HEK293 (cell line): ENCODE results near the gene LYZ.

ENCODE experiments used
- CTCF ChIA-PET: fragments of 350-600 bp; formaldehyde crosslinking; extraction: SDS; loops from one replicate; lab custom pipeline; 2021; ENCODE audit warnings: antibody characterized with exemption; lab: Yijun Ruan, JAX
- POLR2A ChIA-PET: fragments of 300-600 bp; formaldehyde crosslinking; extraction: SDS; loops from one replicate; lab custom pipeline; 2020; ENCODE audit warnings: antibody characterized with exemption, inconsistent platforms; lab: Yijun Ruan, JAX
- H3K27ac ChIP-seq: fragments of 200-500 bp; sonication (Bioruptor generic); 2 replicates; pipeline ENCODE4 v1.5.1; 2014; ENCODE audit warnings: low read depth, low read length, control low read depth, inconsistent platforms; ENCODE audit errors: extremely low read depth
- H3K36me3 ChIP-seq, 2 experiments: fragments of 200-500 bp in 1 of 2; sonication (Bioruptor generic) in 1 of 2; 1 replicate in 1 of 2; 2 replicates in 1 of 2; pipeline ENCODE4 v1.5.1; 2014 to 2017; ENCODE audit warnings: inconsistent platforms in 2 of 2, low read length in 2 of 2; ENCODE audit not compliant: control insufficient read depth in 2 of 2, insufficient read depth in 1 of 2
- H3K4me1 ChIP-seq: fragments of 200-500 bp; sonication (Bioruptor generic); 2 replicates; pipeline ENCODE4 v1.5.1; 2014; ENCODE audit warnings: mild to moderate bottlenecking, low read length, inconsistent platforms; ENCODE audit not compliant: control insufficient read depth, insufficient read depth
- H3K4me3 ChIP-seq: 2 replicates; pipeline ENCODE4 v1.5.1; 2011; ENCODE audit warnings: low read depth, mild to moderate bottlenecking, control low read depth, low read length, moderate library complexity
- H3K9me3 ChIP-seq: fragments of 200-500 bp; sonication (Bioruptor generic); 2 replicates; pipeline ENCODE4 v1.5.1; 2014; ENCODE audit warnings: low read depth, low read length, inconsistent platforms; ENCODE audit not compliant: control insufficient read depth, insufficient read depth
- GLI2 ChIP-seq: fragments of 450-650 bp; formaldehyde crosslinking; IDR thresholded peaks from 2 replicates; pipeline ENCODE4; 2017; ENCODE audit warnings: missing biosample characterization, missing genetic modification characterization, low read depth, borderline replicate concordance
- KLF7 ChIP-seq: fragments of 450-650 bp; formaldehyde crosslinking; IDR thresholded peaks from 2 replicates; pipeline ENCODE4 v1.5.1; 2016; ENCODE audit warnings: missing biosample characterization, missing genetic modification characterization, borderline replicate concordance
- SCRT1 ChIP-seq: fragments of 450-650 bp; formaldehyde crosslinking; IDR thresholded peaks from 2 replicates; pipeline ENCODE4 v1.5.1; 2016; ENCODE audit warnings: missing biosample characterization, missing genetic modification characterization, borderline replicate concordance
- ZBTB17 ChIP-seq: fragments of 450-650 bp; formaldehyde crosslinking; IDR thresholded peaks from 2 replicates; pipeline ENCODE4 v1.5.1; 2016; ENCODE audit warnings: missing biosample characterization, missing genetic modification characterization
- ZNF112 ChIP-seq: fragments of 450-650 bp; formaldehyde crosslinking; IDR thresholded peaks from 2 replicates; pipeline ENCODE4 v1.5.0; 2017; ENCODE audit warnings: missing biosample characterization, missing genetic modification characterization
- ZNF266 ChIP-seq: fragments of 450-650 bp; formaldehyde crosslinking; IDR thresholded peaks from 2 replicates; pipeline ENCODE4 v1.5.1; 2016; ENCODE audit warnings: missing biosample characterization, missing genetic modification characterization, low read depth
- ZNF292 ChIP-seq: fragments of 450-650 bp; formaldehyde crosslinking; IDR thresholded peaks from 2 replicates; pipeline ENCODE4 v1.5.1; 2016; ENCODE audit warnings: low read depth, missing biosample characterization, missing genetic modification characterization, borderline replicate concordance
- ZNF302 ChIP-seq: fragments of 450-650 bp; formaldehyde crosslinking; IDR thresholded peaks from 2 replicates; pipeline ENCODE4 v1.5.1; 2016; ENCODE audit warnings: missing biosample characterization, missing genetic modification characterization, low read depth
- ZNF423 ChIP-seq: fragments of 450-650 bp; formaldehyde crosslinking; IDR thresholded peaks from 2 replicates; pipeline ENCODE4 v1.5.1; 2016; ENCODE audit warnings: missing biosample characterization, missing genetic modification characterization
- ZNF629 ChIP-seq: fragments of 450-650 bp; formaldehyde crosslinking; IDR thresholded peaks from 2 replicates; pipeline ENCODE4 v1.5.1; 2017; ENCODE audit warnings: missing biosample characterization, missing genetic modification characterization
- ZNF830 ChIP-seq: fragments of 450-650 bp; IDR thresholded peaks from 2 replicates; pipeline ENCODE4 v1.5.0; 2018; ENCODE audit warnings: missing biosample characterization, missing genetic modification characterization, low read depth, mild to moderate bottlenecking, moderate library complexity
- ZSCAN23 ChIP-seq: fragments of 450-650 bp; formaldehyde crosslinking; IDR thresholded peaks from 2 replicates; pipeline ENCODE4 v1.5.1; 2016; ENCODE audit warnings: missing biosample characterization, missing genetic modification characterization
- ZSCAN30 ChIP-seq: fragments of 450-650 bp; IDR thresholded peaks from 2 replicates; pipeline ENCODE4 v1.5.1; 2018; ENCODE audit warnings: missing biosample characterization, mild to moderate bottlenecking, missing genetic modification characterization, moderate library complexity
- TF ChIP-seq, protein P1 (sequence below): fragments of 450-650 bp; formaldehyde crosslinking; IDR thresholded peaks from 2 replicates; pipeline ENCODE4 v1.5.1; 2016; ENCODE audit warnings: missing biosample characterization, missing genetic modification characterization
- TF ChIP-seq, protein P2 (sequence below): fragments of 450-650 bp; formaldehyde crosslinking; IDR thresholded peaks from 2 replicates; pipeline ENCODE4 v1.5.1; 2016; ENCODE audit warnings: missing biosample characterization, missing genetic modification characterization
- TF ChIP-seq, protein P3 (sequence below): fragments of 450-650 bp; formaldehyde crosslinking; IDR thresholded peaks from 2 replicates; pipeline ENCODE4 v1.5.1; 2016; ENCODE audit warnings: missing biosample characterization, missing genetic modification characterization, borderline replicate concordance
- TF ChIP-seq, protein P4 (sequence below): fragments of 450-650 bp; formaldehyde crosslinking; IDR thresholded peaks from 2 replicates; pipeline ENCODE4 v1.5.1; 2017; ENCODE audit warnings: missing biosample characterization, missing genetic modification characterization

The LYZ gene

GRCh38 chr12:69355363-69356028, 7.3 kb downstream of the LYZ start:
- no peak overlapping the region for H3K4me3 ChIP-seq
- H3K4me1 ChIP-seq: peaks cover 3% of the 10 kb centered on the region; the same call in 1 of the 2 replicates
- CTCF ChIA-PET: interaction anchor here (0.5 kb wide), 1 partner anchor 299 kb away, joined by 3 read pairs; no protein-coding TSS in a partner anchor
- H3K9me3 ChIP-seq: no peaks in the 10 kb centered on the region
- no peak overlapping the region for H3K27ac ChIP-seq
- TF ChIP-seq ZBTB17 (tag by site-specific recombination) (no peak), ZNF423 (tag by site-specific recombination) (no peak), ZNF292 (tag by site-specific recombination) (no peak), ZNF266 (tag by site-specific recombination) (no peak), KLF7 (tag by site-specific recombination) (no peak), ZNF112 (tag by site-specific recombination) (no peak), ZSCAN23 (tag by site-specific recombination) (no peak), ZNF302 (tag by site-specific recombination) (no peak), GLI2 (no peak), ZNF629 (tag by site-specific recombination) (no peak), SCRT1 (tag by site-specific recombination) (no peak), ZNF830 (tag by site-specific recombination) (no peak), ZSCAN30 (no peak)
- TF ChIP-seq, protein P1, sequence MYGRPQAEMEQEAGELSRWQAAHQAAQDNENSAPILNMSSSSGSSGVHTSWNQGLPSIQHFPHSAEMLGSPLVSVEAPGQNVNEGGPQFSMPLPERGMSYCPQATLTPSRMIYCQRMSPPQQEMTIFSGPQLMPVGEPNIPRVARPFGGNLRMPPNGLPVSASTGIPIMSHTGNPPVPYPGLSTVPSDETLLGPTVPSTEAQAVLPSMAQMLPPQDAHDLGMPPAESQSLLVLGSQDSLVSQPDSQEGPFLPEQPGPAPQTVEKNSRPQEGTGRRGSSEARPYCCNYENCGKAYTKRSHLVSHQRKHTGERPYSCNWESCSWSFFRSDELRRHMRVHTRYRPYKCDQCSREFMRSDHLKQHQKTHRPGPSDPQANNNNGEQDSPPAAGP (tag by site-specific recombination): no peak
- TF ChIP-seq, protein P2, sequence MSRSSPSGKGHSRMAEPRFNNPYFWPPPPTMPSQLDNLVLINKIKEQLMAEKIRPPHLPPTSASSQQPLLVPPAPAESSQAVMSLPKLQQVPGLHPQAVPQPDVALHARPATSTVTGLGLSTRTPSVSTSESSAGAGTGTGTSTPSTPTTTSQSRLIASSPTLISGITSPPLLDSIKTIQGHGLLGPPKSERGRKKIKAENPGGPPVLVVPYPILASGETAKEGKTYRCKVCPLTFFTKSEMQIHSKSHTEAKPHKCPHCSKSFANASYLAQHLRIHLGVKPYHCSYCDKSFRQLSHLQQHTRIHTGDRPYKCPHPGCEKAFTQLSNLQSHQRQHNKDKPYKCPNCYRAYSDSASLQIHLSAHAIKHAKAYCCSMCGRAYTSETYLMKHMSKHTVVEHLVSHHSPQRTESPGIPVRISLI: no peak
- TF ChIP-seq, protein P3, sequence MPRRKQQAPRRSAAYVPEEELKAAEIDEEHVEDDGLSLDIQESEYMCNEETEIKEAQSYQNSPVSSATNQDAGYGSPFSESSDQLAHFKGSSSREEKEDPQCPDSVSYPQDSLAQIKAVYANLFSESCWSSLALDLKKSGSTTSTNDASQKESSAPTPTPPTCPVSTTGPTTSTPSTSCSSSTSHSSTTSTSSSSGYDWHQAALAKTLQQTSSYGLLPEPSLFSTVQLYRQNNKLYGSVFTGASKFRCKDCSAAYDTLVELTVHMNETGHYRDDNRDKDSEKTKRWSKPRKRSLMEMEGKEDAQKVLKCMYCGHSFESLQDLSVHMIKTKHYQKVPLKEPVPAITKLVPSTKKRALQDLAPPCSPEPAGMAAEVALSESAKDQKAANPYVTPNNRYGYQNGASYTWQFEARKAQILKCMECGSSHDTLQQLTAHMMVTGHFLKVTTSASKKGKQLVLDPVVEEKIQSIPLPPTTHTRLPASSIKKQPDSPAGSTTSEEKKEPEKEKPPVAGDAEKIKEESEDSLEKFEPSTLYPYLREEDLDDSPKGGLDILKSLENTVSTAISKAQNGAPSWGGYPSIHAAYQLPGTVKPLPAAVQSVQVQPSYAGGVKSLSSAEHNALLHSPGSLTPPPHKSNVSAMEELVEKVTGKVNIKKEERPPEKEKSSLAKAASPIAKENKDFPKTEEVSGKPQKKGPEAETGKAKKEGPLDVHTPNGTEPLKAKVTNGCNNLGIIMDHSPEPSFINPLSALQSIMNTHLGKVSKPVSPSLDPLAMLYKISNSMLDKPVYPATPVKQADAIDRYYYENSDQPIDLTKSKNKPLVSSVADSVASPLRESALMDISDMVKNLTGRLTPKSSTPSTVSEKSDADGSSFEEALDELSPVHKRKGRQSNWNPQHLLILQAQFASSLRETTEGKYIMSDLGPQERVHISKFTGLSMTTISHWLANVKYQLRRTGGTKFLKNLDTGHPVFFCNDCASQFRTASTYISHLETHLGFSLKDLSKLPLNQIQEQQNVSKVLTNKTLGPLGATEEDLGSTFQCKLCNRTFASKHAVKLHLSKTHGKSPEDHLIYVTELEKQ (tag by site-specific recombination): no peak
- TF ChIP-seq, protein P4, sequence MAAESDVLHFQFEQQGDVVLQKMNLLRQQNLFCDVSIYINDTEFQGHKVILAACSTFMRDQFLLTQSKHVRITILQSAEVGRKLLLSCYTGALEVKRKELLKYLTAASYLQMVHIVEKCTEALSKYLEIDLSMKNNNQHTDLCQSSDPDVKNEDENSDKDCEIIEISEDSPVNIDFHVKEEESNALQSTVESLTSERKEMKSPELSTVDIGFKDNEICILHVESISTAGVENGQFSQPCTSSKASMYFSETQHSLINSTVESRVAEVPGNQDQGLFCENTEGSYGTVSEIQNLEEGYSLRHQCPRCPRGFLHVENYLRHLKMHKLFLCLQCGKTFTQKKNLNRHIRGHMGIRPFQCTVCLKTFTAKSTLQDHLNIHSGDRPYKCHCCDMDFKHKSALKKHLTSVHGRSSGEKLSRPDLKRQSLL: no peak
- POLR2A ChIA-PET: no interaction called here
- H3K36me3 ChIP-seq: no peaks in the 10 kb centered on the region
